GM19238 (cell line): ENCODE measurements around the gene A4GALT.
A peak's percentile ranks its signal among the peaks of the same experiment; 100 is the strongest.
"Not testable (repeated sequence)": the region's sequence is repeated elsewhere in the genome, so short reads cannot be mapped to it uniquely, and the experiment has no call there.

Source experiments
- DNase-seq: peaks from one replicate; pipeline ENCODE4 v3.0.0; 2011; ENCODE audit warnings: low spot score; ENCODE audit not compliant: insufficient read length

A4GALT gene

GRCh38 chr22:42720263-42721044 is at the start of gene A4GALT:
Gene A4GALT (minus strand): TSS chr22:42720870. CDS start chr22:42693951, 26,919 bp downstream.
- peak; percentile 53 for DNase-seq

GRCh38 chr22:42770448-42770726 is 49.7 kb upstream of the A4GALT start:
- no peak for DNase-seq

GRCh38 chr22:42769574-42770447 is 49.1 kb upstream of the A4GALT start:
- DNase-seq, result peak; percentile 73

GRCh38 chr22:42769238-42769573 is 48.5 kb upstream of the A4GALT start:
- DNase-seq, result no peak

- DNase-seq, result no peak
Observed at GRCh38 chr22:42768385-42769035, 47.8 kb upstream of the A4GALT start.

- no peak for DNase-seq
Observed at GRCh38 chr22:42766860-42767259, 46.2 kb upstream of the A4GALT start.

GRCh38 chr22:42764895-42765363 is 44.3 kb upstream of the A4GALT start:
- DNase-seq, result no peak

- no peak for DNase-seq
Observed at GRCh38 chr22:42763965-42764480, 43.4 kb upstream of the A4GALT start.

GRCh38 chr22:42760806-42761565 is 40.3 kb upstream of the A4GALT start:
- no peak for DNase-seq

GRCh38 chr22:42758931-42759629 is 38.4 kb upstream of the A4GALT start:
- no peak for DNase-seq

- not testable (repeated sequence) for DNase-seq
Observed at GRCh38 chr22:42755553-42755952, 34.9 kb upstream of the A4GALT start.

- DNase-seq, result not testable (repeated sequence)
Observed at GRCh38 chr22:42755121-42755520, 34.5 kb upstream of the A4GALT start.

- no peak for DNase-seq
Observed at GRCh38 chr22:42754658-42755057, 34.0 kb upstream of the A4GALT start.

- no peak for DNase-seq
Observed at GRCh38 chr22:42752912-42753311, 32.2 kb upstream of the A4GALT start.

- no peak for DNase-seq
Observed at GRCh38 chr22:42752230-42752746, 31.6 kb upstream of the A4GALT start.

GRCh38 chr22:42750421-42750820 is 29.8 kb upstream of the A4GALT start:
- not testable (repeated sequence) for DNase-seq

- DNase-seq, result no peak
Observed at GRCh38 chr22:42747701-42748513, 27.2 kb upstream of the A4GALT start.

- no peak for DNase-seq
Observed at GRCh38 chr22:42745118-42745517, 24.4 kb upstream of the A4GALT start.

- DNase-seq, result no peak
Observed at GRCh38 chr22:42743501-42743991, 22.9 kb upstream of the A4GALT start.
